Subcutaneous adipose tissue (tissue), 4 donors: Measurements from ENCODE around the gene LBH. TPM values are rescaled to one million over a fixed set of nuclear protein-coding genes. Genes with fewer than 3 reads are reported as not detected.

Experiments used
- total RNA-seq, 4 donors: library from RNA; depleted of rRNA; stranded (reverse); fragments of >200 nt; gene quantifications; one replicate each; pipeline ENCODE4 v1.1.0, GENCODE V29; 2016
- TF ChIP-seq, protein P1 (sequence below): fragments of 450-650 bp; IDR thresholded peaks from one replicate; pipeline ENCODE4 v1.5.1; 2016; ENCODE audit warnings: low read depth, mild to moderate bottlenecking, control low read depth, antibody characterized with exemption, moderate library complexity

The LBH gene
- total RNA-seq, 4 donors from 2014 or later: 11.7 to 16.3 (median 12.5) TPM

DNA sequence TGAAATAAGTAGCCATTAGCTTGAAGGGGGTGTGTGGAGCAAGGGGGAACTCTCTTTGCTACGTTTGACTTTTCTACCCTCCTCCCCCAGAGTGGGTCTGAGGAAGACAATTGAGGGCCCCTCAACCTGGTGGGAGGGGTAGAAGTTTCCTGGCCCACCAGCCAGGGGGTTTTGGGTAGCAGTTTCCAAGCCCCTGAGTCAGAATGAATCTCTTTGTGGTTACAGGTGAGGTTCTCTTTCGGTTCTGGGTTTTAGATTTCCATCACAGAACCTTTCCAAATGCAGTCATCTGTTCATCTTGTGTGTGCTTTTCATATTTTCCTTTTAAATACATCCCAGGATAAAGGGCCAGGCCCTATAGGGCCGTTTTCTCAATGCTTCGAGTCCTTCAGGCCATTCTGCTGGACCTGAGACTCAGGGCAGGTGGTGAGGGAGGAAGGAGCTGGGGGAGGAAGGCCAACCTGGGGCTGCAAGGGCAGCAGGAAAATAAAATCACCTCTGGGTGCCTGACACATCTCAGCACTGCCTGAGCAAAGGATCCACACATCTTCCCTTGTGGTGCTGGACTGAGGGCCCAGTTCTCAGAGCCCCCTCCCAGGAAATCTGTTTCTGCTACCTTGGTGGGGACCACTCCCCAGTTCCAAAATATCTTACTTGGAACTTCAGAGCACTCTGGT is 4.7 kb downstream of the LBH start:
- TF ChIP-seq, protein P1, sequence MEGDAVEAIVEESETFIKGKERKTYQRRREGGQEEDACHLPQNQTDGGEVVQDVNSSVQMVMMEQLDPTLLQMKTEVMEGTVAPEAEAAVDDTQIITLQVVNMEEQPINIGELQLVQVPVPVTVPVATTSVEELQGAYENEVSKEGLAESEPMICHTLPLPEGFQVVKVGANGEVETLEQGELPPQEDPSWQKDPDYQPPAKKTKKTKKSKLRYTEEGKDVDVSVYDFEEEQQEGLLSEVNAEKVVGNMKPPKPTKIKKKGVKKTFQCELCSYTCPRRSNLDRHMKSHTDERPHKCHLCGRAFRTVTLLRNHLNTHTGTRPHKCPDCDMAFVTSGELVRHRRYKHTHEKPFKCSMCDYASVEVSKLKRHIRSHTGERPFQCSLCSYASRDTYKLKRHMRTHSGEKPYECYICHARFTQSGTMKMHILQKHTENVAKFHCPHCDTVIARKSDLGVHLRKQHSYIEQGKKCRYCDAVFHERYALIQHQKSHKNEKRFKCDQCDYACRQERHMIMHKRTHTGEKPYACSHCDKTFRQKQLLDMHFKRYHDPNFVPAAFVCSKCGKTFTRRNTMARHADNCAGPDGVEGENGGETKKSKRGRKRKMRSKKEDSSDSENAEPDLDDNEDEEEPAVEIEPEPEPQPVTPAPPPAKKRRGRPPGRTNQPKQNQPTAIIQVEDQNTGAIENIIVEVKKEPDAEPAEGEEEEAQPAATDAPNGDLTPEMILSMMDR: no peak

- TF ChIP-seq, protein P1: no peak
These were observed 5.4 kb downstream of the LBH start for GRCh38 chr2:30236591-30237238.

- TF ChIP-seq, protein P1: no peak
These were observed 6.1 kb downstream of the LBH start for GRCh38 chr2:30237239-30237965.

DNA sequence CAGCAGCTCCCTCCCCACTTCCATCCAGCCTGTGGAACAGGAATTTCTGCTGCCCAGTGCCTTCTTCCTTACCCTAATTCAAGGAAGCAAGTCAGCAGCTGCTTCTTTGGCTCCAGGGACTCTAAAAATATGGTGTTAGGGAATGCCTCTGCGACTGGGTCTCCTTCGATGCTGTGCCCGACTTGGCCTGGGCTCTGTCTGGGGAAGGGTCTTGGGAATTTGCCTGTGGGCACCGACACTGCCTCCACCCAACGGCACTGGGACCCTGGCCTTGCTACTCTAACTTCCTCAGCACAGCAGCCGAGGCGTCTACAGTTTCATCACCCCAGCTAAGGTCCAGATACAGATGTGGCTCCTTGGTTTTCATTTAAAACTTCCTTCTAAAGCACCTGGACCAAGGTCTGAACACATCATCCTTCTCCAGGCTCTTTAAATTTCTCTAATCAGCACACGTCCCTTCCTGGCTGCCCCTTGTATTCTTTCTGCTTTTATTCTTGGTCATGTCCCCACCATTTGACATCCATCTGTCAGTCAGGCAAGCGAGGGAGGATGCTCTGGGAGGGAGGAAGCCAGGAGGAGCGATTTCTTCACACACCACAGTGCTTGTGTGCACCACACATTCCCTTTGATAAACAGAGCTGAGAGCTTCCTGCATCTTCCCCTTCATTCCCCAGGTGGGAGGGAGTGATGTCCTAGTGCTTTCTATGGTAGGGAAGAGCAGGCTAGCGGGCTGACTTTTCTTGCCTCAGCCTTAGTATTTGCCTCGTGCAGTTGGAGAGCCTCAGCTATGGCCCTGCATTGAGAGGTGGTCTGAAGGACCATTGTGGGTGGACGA is 6.8 kb downstream of the LBH start:
- TF ChIP-seq, protein P1: no peak

- TF ChIP-seq, protein P1: no peak
These were observed 8.1 kb downstream of the LBH start for GRCh38 chr2:30239308-30239985.

DNA sequence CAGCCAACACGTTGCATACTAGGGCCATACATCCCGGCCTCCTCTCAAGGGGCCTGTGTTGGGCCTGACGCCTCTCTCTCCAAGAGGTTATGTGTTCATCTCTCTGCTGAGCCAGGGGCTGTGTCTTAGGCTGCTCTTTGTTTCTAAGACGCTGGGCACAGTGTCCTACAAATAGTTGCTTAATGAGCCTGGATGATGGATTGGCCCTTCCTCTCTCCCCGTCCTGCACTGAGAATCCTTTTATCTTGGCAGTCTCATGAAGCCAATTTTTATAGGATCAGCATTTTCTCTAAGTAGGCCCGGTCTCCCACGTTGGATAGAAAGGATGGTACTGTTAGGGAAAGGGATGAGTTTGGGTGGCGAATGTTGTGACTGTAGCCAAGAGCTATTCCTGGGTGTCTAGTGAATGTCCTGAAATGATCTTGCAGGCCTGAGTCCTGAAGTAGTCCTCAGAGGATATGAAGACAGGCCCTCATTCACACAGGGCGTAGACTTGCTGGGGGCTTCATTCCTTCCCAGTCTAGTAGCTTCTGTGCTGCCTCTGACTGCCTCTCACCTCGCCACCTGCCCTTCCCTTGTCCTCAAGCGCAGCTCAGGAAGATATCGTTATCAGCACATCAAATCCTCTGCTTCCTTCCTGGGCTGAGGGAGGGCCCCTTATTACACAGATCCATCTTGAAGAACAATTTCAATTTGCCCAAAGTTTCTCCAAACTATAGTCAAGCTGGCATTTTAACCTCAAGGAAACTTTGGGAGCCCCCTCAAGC is 8.8 kb downstream of the LBH start:
- TF ChIP-seq, protein P1: no peak
